ENCODE data around the gene KIF19. TPM values are rescaled to one million over a fixed set of nuclear protein-coding genes. Genes with fewer than 3 reads are reported as not detected.

The KIF19 gene
- total and polyA plus RNA-seq, 2 of the 4 experiments (the other 2 are of a cell fraction): not detected

DNA sequence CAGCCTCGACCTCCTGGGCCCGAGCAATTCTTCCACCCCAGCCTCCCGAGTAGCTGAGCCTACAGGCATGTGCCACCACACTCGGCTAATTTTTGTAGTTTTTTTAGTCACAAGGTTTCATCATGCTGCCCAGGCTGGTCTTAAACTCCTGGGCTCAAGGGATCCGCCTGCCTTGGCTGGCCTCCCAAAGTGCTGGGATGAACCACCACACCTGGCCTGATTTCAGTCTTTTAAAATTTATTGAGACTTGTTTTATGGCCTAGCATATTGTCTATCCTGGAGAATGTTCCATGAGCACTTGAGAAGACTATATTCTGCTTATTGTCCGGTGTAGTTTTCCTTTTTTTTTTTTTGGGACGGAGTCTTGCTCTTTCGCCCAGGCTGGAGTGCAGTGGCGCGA lies 33.5 kb upstream of the KIF19 start:
- no peak overlapping the region for H2BK120ac ChIP-seq (ENCODE audit: low read depth, low read length)
- in situ Hi-C loops (cut with MboI; ENCODE audit: low sequenced_read_pairs): no loop called here
- no peak overlapping the region for H3K56ac ChIP-seq (ENCODE audit: extremely low read depth, insufficient read depth, low read length)
- H4K5ac ChIP-seq (ENCODE audit: low read depth, low read length): no peak overlapping the region
- dilution Hi-C loops (cut with HindIII; ENCODE audit: low sequenced_read_pairs, unreplicated experiment): no loop called here
- H3K14ac ChIP-seq (replicated peaks; ENCODE audit: low read depth, low read length): no peak overlapping the region
- TF ChIP-seq RFX5 (IDR thresholded peaks at IDR 0.05; ENCODE audit: low read depth, low read length) (no peak), MAFK (IDR thresholded peaks at IDR 0.05; ENCODE audit: low read depth, low read length) (no peak), CHD1 (IDR thresholded peaks at IDR 0.05; ENCODE audit: low read depth, low read length) (no peak), MXI1 (IDR thresholded peaks at IDR 0.05; ENCODE audit: borderline replicate concordance, low read depth, low read length) (no peak), MAZ (IDR thresholded peaks at IDR 0.05; ENCODE audit: borderline replicate concordance, low read depth, low read length) (no peak), BHLHE40 (IDR thresholded peaks at IDR 0.05; ENCODE audit: low read depth, low read length) (no peak), FOS (IDR thresholded peaks at IDR 0.05; ENCODE audit: low read depth, low read length) (no peak), RCOR1 (IDR thresholded peaks at IDR 0.05; ENCODE audit: insufficient replicate concordance, low read length) (no peak), RAD21 (IDR thresholded peaks at IDR 0.05; ENCODE audit: low read length) (no peak), POLR2A (IDR thresholded peaks at IDR 0.05; ENCODE audit: low read depth, low read length) (no peak), SMC3 (IDR thresholded peaks at IDR 0.05; ENCODE audit: low read depth, low read length) (no peak), CEBPB (IDR thresholded peaks at IDR 0.05; ENCODE audit: low read depth, low read length) (no peak), NFE2L2 (IDR thresholded peaks at IDR 0.05; ENCODE audit: low read depth, low read length) (no peak)
- TF ChIP-seq, protein P1, sequence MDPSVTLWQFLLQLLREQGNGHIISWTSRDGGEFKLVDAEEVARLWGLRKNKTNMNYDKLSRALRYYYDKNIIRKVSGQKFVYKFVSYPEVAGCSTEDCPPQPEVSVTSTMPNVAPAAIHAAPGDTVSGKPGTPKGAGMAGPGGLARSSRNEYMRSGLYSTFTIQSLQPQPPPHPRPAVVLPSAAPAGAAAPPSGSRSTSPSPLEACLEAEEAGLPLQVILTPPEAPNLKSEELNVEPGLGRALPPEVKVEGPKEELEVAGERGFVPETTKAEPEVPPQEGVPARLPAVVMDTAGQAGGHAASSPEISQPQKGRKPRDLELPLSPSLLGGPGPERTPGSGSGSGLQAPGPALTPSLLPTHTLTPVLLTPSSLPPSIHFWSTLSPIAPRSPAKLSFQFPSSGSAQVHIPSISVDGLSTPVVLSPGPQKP (IDR thresholded peaks at IDR 0.05; ENCODE audit: borderline replicate concordance, low read depth, low read length): no peak
- TF ChIP-seq, protein P2, sequence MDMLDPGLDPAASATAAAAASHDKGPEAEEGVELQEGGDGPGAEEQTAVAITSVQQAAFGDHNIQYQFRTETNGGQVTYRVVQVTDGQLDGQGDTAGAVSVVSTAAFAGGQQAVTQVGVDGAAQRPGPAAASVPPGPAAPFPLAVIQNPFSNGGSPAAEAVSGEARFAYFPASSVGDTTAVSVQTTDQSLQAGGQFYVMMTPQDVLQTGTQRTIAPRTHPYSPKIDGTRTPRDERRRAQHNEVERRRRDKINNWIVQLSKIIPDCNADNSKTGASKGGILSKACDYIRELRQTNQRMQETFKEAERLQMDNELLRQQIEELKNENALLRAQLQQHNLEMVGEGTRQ (IDR thresholded peaks at IDR 0.05; ENCODE audit: low read depth, low read length): no peak
- TF ChIP-seq, protein P3, sequence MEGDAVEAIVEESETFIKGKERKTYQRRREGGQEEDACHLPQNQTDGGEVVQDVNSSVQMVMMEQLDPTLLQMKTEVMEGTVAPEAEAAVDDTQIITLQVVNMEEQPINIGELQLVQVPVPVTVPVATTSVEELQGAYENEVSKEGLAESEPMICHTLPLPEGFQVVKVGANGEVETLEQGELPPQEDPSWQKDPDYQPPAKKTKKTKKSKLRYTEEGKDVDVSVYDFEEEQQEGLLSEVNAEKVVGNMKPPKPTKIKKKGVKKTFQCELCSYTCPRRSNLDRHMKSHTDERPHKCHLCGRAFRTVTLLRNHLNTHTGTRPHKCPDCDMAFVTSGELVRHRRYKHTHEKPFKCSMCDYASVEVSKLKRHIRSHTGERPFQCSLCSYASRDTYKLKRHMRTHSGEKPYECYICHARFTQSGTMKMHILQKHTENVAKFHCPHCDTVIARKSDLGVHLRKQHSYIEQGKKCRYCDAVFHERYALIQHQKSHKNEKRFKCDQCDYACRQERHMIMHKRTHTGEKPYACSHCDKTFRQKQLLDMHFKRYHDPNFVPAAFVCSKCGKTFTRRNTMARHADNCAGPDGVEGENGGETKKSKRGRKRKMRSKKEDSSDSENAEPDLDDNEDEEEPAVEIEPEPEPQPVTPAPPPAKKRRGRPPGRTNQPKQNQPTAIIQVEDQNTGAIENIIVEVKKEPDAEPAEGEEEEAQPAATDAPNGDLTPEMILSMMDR (conservative IDR thresholded peaks at IDR 0.05; ENCODE audit: low read depth, low read length): no peak
- no peak for DNase-seq
- no peak overlapping the region for H3K23ac ChIP-seq (ENCODE audit: low read depth, low read length)
- no peak overlapping the region for H2AK5ac ChIP-seq (ENCODE audit: low read depth, low read length)
- no peaks in the 10 kb centered on the region for H3K79me1 ChIP-seq (ENCODE audit: low read depth in 1 of 2, low read length in 2 of 2)
- no peak overlapping the region for H3K4ac ChIP-seq (ENCODE audit: low read depth, low read length)
- no peaks in the 10 kb centered on the region for H3K36me3 ChIP-seq (ENCODE audit: control insufficient read depth, insufficient read depth, low read length)
- no peak overlapping the region for H2BK5ac ChIP-seq (ENCODE audit: low read depth, low read length, poor library complexity, severe bottlenecking)
- no peaks in the 10 kb centered on the region for H3K4me1 ChIP-seq (ENCODE audit: control insufficient read depth, insufficient read depth, low read length)
- H2BK15ac ChIP-seq (ENCODE audit: low read depth, low read length): no peak overlapping the region
- no peak for ATAC-seq (ENCODE audit: low read depth)
- H3K9me3 ChIP-seq (ENCODE audit: control insufficient read depth, insufficient read depth, low read length): no peaks in the 10 kb centered on the region
- intact Hi-C loops (cut with micrococcal nuclease): no loop called here
- no peaks in the 10 kb centered on the region for H3K27me3 ChIP-seq (ENCODE audit: control insufficient read depth, insufficient read depth, low read length)
- H2AFZ ChIP-seq (replicated peaks; ENCODE audit: low read length, poor library complexity): no peak overlapping the region
- WGBS, 2 experiments (ENCODE audit: extremely low coverage in 2 of 2, insufficient read length in 1 of 2): 41% methylated on average over 3 of the region's 10 CpGs; no CpG with 5 or more reads in 1 of the 2 experiments
- H3K18ac ChIP-seq (ENCODE audit: low read depth, low read length): no peak overlapping the region
- H3K4me2 ChIP-seq (ENCODE audit: low read depth, low read length): no peak overlapping the region
- H3K27ac ChIP-seq (ENCODE audit: insufficient read depth, low read length): no peak overlapping the region
- no peak overlapping the region for H2AK9ac ChIP-seq (replicated peaks; ENCODE audit: low read depth, low read length, poor library complexity)
- no peak overlapping the region for H3K4me3 ChIP-seq (ENCODE audit: insufficient read depth, low read depth, low read length)
- H4K20me1 ChIP-seq (ENCODE audit: insufficient read depth, low read length): no peaks in the 10 kb centered on the region
- no peak overlapping the region for H3K9ac ChIP-seq (ENCODE audit: low read depth, low read length)
- ChIA-PET CTCF (no interaction called here), POLR2A (ENCODE audit: unreplicated experiment) (no interaction called here)
- BruUV-seq (replicated peaks): no TSS peak
- H3K9me1 ChIP-seq (ENCODE audit: insufficient read depth, low read length): no peaks in the 10 kb centered on the region
- H4K8ac ChIP-seq (ENCODE audit: low read depth in 2 of 2, low read length in 2 of 2): no peak overlapping the region
- H4K91ac ChIP-seq (ENCODE audit: insufficient read depth, low read depth, low read length): no peak overlapping the region
- no peak overlapping the region for H2BK20ac ChIP-seq (ENCODE audit: low read depth, low read length)
